ENCODE measurements around the gene FAM171A1.

FAM171A1 gene

GRCh38 chr10:15168786-15169554, 202.1 kb downstream of the FAM171A1 start:
- H2AFZ ChIP-seq (ENCODE audit: low read length), result no peak overlapping the region
- peak overlapping the region; percentile 55 for H3K27ac ChIP-seq (ENCODE audit: low read depth, low read length, poor library complexity, severe bottlenecking)
- peak overlapping the region; percentile 39 for H3K4me3 ChIP-seq (ENCODE audit: low read depth, low read length, poor library complexity, severe bottlenecking)
- TF ChIP-seq EZH2 (IDR thresholded peaks at IDR 0.05; ENCODE audit: borderline replicate concordance, low read length), result no peak
- no peak for TF ChIP-seq CTCF (IDR thresholded peaks at IDR 0.05; ENCODE audit: low read length)
- peak overlapping the region; percentile 17; the same call in 1 of the 2 replicates for H3K9ac ChIP-seq (ENCODE audit: low read length)
- H3F3A ChIP-seq (ENCODE audit: insufficient read depth, low read length), result no peaks in the 10 kb centered on the region
- H3K9me3 ChIP-seq (ENCODE audit: low read length), result no peaks in the 10 kb centered on the region
- no peaks in the 10 kb centered on the region for H3K9me2 ChIP-seq (ENCODE audit: low read depth, low read length)
- no peaks in the 10 kb centered on the region for H3K36me3 ChIP-seq (ENCODE audit: insufficient read depth, low read length)
- H3K79me2 ChIP-seq (ENCODE audit: insufficient read depth, low read length), result no peaks in the 10 kb centered on the region
- H3K27me3 ChIP-seq (ENCODE audit: insufficient read depth, low read length), result no peaks in the 10 kb centered on the region
- H3K4me1 ChIP-seq (ENCODE audit: insufficient read depth, low read length, severe bottlenecking), result peaks cover 22% of the 10 kb centered on the region
- peak overlapping the region; percentile 58 for H3K4me2 ChIP-seq (ENCODE audit: low read length)
- H4K20me1 ChIP-seq (ENCODE audit: insufficient read depth, low read length), result no peaks in the 10 kb centered on the region

GRCh38 chr10:15168291-15168785, 202.8 kb downstream of the FAM171A1 start, which contains the start of gene NMT2:
NMT2 (minus strand) TSS chr10:15168693; CDS start chr10:15168612, 81 bp downstream.
- Histone ChIP-seq H3K4me2 (ENCODE audit: low read length) (peak within 1 kb of the TSS; percentile 73), H3K79me2 (ENCODE audit: insufficient read depth, low read length) (no peaks in the 10 kb centered on the region), H3K36me3 (ENCODE audit: insufficient read depth, low read length) (no peaks in the 10 kb centered on the region), H2AFZ (ENCODE audit: low read length) (no peak within 1 kb of the TSS), H3K4me3 (ENCODE audit: low read depth, low read length, poor library complexity, severe bottlenecking) (peak within 1 kb of the TSS; percentile 85), H3K9ac (ENCODE audit: low read length) (peak within 1 kb of the TSS; percentile 68), H3K4me1 (ENCODE audit: insufficient read depth, low read length, severe bottlenecking) (peaks cover 22% of the 10 kb centered on the region), H3K27me3 (ENCODE audit: insufficient read depth, low read length) (no peaks in the 10 kb centered on the region), H3K27ac (ENCODE audit: low read depth, low read length, poor library complexity, severe bottlenecking) (peak within 1 kb of the TSS; percentile 55), H3K9me2 (ENCODE audit: low read depth, low read length) (no peaks in the 10 kb centered on the region), H3F3A (ENCODE audit: insufficient read depth, low read length) (no peaks in the 10 kb centered on the region), H3K9me3 (ENCODE audit: low read length) (no peaks in the 10 kb centered on the region), H4K20me1 (ENCODE audit: insufficient read depth, low read length) (no peaks in the 10 kb centered on the region)
- TF ChIP-seq CTCF (IDR thresholded peaks at IDR 0.05; ENCODE audit: low read length) (peak; percentile 12; the same call in 1 of the 2 replicates), EZH2 (IDR thresholded peaks at IDR 0.05; ENCODE audit: borderline replicate concordance, low read length) (no peak)

- no peak for TF ChIP-seq EZH2 (IDR thresholded peaks at IDR 0.05; ENCODE audit: borderline replicate concordance, low read length)
- no peak for TF ChIP-seq CTCF (IDR thresholded peaks at IDR 0.05; ENCODE audit: low read length)
- Histone ChIP-seq H3K4me1 (ENCODE audit: insufficient read depth, low read length, severe bottlenecking) (peaks cover 22% of the 10 kb centered on the region), H4K20me1 (ENCODE audit: insufficient read depth, low read length) (no peaks in the 10 kb centered on the region), H3F3A (ENCODE audit: insufficient read depth, low read length) (no peaks in the 10 kb centered on the region), H3K79me2 (ENCODE audit: insufficient read depth, low read length) (no peaks in the 10 kb centered on the region), H3K9ac (ENCODE audit: low read length) (peak overlapping the region; percentile 68; the same call in 1 of the 2 replicates), H3K27me3 (ENCODE audit: insufficient read depth, low read length) (no peaks in the 10 kb centered on the region), H3K27ac (ENCODE audit: low read depth, low read length, poor library complexity, severe bottlenecking) (no peak overlapping the region), H3K4me2 (ENCODE audit: low read length) (peak overlapping the region; percentile 73), H3K9me3 (ENCODE audit: low read length) (no peaks in the 10 kb centered on the region), H3K9me2 (ENCODE audit: low read depth, low read length) (no peaks in the 10 kb centered on the region), H2AFZ (ENCODE audit: low read length) (no peak overlapping the region), H3K36me3 (ENCODE audit: insufficient read depth, low read length) (no peaks in the 10 kb centered on the region), H3K4me3 (ENCODE audit: low read depth, low read length, poor library complexity, severe bottlenecking) (peak overlapping the region; percentile 85)
Observed at GRCh38 chr10:15167411-15168290, 203.4 kb downstream of the FAM171A1 start.

Measured in OCI-LY1 (cell line).